Tibial nerve (tissue), 3 donors: ENCODE measurements around the gene SUCLG2.

Experiments
- CTCF ChIP-seq, 5 experiments: fragments of 200-600 bp in 3 of 5; fragments of 450-650 bp in 2 of 5; sonication (generic) in 3 of 5; IDR thresholded peaks; one replicate each; pipeline ENCODE4 v1.5.1; 2016 to 2019; ENCODE audit warnings: antibody characterized with exemption in 5 of 5, mild to moderate bottlenecking in 3 of 5, moderate library complexity in 2 of 5
- POLR2A ChIP-seq, 2 donors: fragments of 450-650 bp; IDR thresholded peaks; one replicate each; pipeline ENCODE4 v1.6.1; 2017; ENCODE audit warnings: antibody characterized with exemption in 2 of 2, mild to moderate bottlenecking in 2 of 2, moderate library complexity in 2 of 2

GRCh38 chr3:67327582-67327981, 326.8 kb downstream of the SUCLG2 start:
- TF ChIP-seq CTCF (IDR thresholded peaks at IDR 0.05): no peak
- TF ChIP-seq POLR2A (IDR thresholded peaks at IDR 0.05): no peak
